Progenitor cell of endocrine pancreas (in vitro differentiated cells): ENCODE results near the gene KCNT1. TPM values are rescaled to one million over a fixed set of nuclear protein-coding genes. Genes with fewer than 3 reads are reported as not detected.

Source experiments
- DNase-seq: peaks from one replicate; pipeline ENCODE4 v3.0.0; 2021; ENCODE audit warnings: low spot score; ENCODE audit not compliant: unreplicated experiment
- H3K27ac Mint-ChIP-seq: 2 replicates; pipeline ENCODE4 v1.8.0; 2021; ENCODE audit warnings: mild to moderate bottlenecking, moderate library complexity, mixed read lengths
- H3K27me3 Mint-ChIP-seq: 2 replicates; pipeline ENCODE4 v1.8.0; 2021; ENCODE audit warnings: mixed read lengths
- H3K36me3 Mint-ChIP-seq: 2 replicates; pipeline ENCODE4 v1.8.0; 2022; ENCODE audit warnings: mixed read lengths; ENCODE audit not compliant: insufficient read depth
- H3K4me1 Mint-ChIP-seq: 2 replicates; pipeline ENCODE4 v1.8.0; 2021; ENCODE audit warnings: low read depth, mixed read lengths
- H3K4me3 Mint-ChIP-seq: 2 replicates; pipeline ENCODE4 v1.8.0; 2021; ENCODE audit warnings: low read depth, mild to moderate bottlenecking, moderate library complexity, mixed read lengths
- H3K9me3 Mint-ChIP-seq: 2 replicates; pipeline ENCODE4 v1.8.0; 2021; ENCODE audit warnings: low read depth, mixed read lengths
- total RNA-seq: library from RNA; stranded (reverse); gene quantifications from 2 replicates; pipeline ENCODE4 v1.2.1, GENCODE V29; 2021
- TF ChIP-seq, protein P1 (sequence below): fragments of 200-600 bp; sonication (generic); IDR thresholded peaks from one replicate; pipeline ENCODE4 v1.5.0; 2021; ENCODE audit warnings: antibody characterized with exemption, mild to moderate bottlenecking; ENCODE audit not compliant: unreplicated experiment

The KCNT1 gene
- total RNA-seq, 1 donor from 2014 or later, result not detected

DNA sequence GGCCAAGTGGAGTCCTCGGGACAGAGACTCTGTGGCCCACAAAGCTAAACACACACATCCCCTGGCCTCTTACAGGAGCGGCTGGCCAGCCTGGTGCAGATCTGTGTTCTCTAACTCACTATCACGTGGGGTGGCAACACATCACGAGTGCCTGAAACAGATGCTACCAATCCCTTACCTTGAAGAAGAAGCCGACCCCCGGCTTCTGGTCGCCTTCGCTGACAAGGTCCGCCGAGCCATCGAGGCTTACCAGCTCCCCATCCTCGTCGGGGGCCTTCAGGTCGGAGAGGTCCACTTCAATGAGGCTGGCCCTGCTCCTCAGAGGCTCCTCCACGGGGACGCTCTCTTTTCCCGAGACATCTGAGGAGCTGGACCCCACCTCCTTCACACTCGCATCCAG, 118.7 kb downstream of the KCNT1 start:
- Mint-ChIP-seq H3K4me3 (no peak overlapping the region), H3K27me3 (no peaks in the 10 kb centered on the region), H3K36me3 (peaks cover 28% of the 10 kb centered on the region), H3K4me1 (no peaks in the 10 kb centered on the region), H3K9me3 (no peaks in the 10 kb centered on the region), H3K27ac (no peak overlapping the region)
- no peak for DNase-seq
- TF ChIP-seq, protein P1, sequence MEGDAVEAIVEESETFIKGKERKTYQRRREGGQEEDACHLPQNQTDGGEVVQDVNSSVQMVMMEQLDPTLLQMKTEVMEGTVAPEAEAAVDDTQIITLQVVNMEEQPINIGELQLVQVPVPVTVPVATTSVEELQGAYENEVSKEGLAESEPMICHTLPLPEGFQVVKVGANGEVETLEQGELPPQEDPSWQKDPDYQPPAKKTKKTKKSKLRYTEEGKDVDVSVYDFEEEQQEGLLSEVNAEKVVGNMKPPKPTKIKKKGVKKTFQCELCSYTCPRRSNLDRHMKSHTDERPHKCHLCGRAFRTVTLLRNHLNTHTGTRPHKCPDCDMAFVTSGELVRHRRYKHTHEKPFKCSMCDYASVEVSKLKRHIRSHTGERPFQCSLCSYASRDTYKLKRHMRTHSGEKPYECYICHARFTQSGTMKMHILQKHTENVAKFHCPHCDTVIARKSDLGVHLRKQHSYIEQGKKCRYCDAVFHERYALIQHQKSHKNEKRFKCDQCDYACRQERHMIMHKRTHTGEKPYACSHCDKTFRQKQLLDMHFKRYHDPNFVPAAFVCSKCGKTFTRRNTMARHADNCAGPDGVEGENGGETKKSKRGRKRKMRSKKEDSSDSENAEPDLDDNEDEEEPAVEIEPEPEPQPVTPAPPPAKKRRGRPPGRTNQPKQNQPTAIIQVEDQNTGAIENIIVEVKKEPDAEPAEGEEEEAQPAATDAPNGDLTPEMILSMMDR, result no peak

- peaks cover 27% of the 10 kb centered on the region for H3K36me3 Mint-ChIP-seq
- no peak for DNase-seq
- TF ChIP-seq, protein P1, result no peak
- no peaks in the 10 kb centered on the region for H3K9me3 Mint-ChIP-seq
- peak overlapping the region; percentile 20 for H3K27ac Mint-ChIP-seq
- H3K4me1 Mint-ChIP-seq, result no peaks in the 10 kb centered on the region
- no peaks in the 10 kb centered on the region for H3K27me3 Mint-ChIP-seq
- no peak overlapping the region for H3K4me3 Mint-ChIP-seq
Measured at GRCh38 chr9:135821116-135821515, 119.1 kb downstream of the KCNT1 start.

DNA sequence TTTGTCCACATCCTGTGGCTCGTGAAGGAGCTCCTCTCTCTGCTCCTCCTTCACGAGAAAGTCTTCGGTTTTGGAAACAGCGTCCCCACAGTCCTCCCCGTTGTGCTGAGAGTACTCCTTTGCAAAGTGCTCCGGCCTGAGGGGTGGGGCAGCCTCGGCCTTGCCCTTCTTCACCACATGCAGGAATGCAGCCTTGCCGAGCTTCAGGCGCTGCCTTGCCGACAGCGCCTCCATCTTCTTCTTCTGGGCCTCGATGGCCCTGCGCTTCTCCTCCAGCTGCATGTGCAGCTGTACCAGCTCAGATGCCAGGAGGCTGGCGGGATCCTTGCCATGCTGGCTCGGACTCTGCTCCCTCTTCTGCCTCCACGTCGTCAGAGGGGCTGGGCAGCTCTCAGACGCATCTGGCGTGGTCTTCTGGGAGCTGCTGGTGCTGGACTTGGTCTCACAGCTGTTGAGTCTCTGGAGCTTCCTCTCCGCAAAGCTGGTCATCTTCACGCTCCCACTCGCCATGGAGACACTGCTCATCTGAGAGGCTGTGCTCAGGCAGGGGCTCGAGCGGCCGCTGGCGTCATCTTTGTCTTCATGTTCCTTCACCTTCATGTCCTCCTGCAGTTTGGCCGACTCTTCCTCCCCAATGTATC, 119.9 kb downstream of the KCNT1 start:
- TF ChIP-seq, protein P1, result no peak
- Mint-ChIP-seq H3K36me3 (peaks cover 28% of the 10 kb centered on the region), H3K27me3 (no peaks in the 10 kb centered on the region), H3K4me1 (no peaks in the 10 kb centered on the region), H3K9me3 (no peaks in the 10 kb centered on the region), H3K27ac (peak overlapping the region; percentile 65), H3K4me3 (no peak overlapping the region)
- no peak for DNase-seq

DNA sequence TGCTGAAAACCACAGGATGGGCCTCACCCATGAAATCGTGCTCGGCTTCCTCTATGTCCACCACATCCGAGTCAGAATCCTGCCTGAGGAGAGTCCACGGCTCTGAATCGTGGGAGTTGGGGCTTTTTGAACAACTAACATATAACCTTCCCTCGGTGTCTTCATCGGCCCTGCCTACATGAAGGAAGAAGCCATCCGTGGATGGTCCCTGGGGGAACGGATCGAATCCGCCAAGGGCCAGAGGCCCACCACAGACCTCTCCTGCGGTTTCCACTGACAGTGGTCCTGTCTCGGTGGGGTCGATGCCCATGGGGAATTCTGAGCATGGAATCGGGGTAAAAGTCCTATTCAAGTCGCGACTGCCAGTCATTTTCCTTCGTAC, 120.4 kb downstream of the KCNT1 start:
- DNase-seq, result no peak
- H3K27me3 Mint-ChIP-seq, result no peaks in the 10 kb centered on the region
- no peaks in the 10 kb centered on the region for H3K9me3 Mint-ChIP-seq
- peak overlapping the region; percentile 65 for H3K27ac Mint-ChIP-seq
- H3K4me1 Mint-ChIP-seq, result no peaks in the 10 kb centered on the region
- peaks cover 31% of the 10 kb centered on the region for H3K36me3 Mint-ChIP-seq
- H3K4me3 Mint-ChIP-seq, result no peak overlapping the region
- TF ChIP-seq, protein P1, result no peak

DNA sequence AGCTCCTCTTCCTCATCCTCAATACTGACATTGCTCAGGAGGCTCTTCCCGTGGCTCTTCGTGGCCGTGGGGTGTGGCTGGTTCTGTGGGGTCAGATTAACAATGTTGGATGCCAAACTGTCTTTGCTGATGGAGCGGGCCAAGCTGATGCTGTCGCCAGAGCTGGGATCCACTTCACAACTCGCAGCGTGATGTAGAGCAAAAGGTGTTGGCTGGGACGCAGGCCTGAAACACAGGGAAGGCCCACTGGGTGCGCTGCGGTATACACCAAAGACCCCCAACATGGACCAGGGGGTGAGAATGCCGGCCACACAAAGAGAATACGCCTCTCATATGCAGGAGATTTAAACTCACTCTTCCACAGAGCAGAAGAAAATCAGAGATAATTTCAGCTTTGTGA, 121.1 kb downstream of the KCNT1 start:
- Mint-ChIP-seq H3K9me3 (no peaks in the 10 kb centered on the region), H3K4me3 (no peak overlapping the region), H3K27ac (no peak overlapping the region), H3K36me3 (peaks cover 31% of the 10 kb centered on the region), H3K4me1 (no peaks in the 10 kb centered on the region), H3K27me3 (no peaks in the 10 kb centered on the region)
- no peak for DNase-seq
- TF ChIP-seq, protein P1, result no peak
